SU-DHL-6 (cell line): ENCODE results near the gene EPHB2.

Experiments
- H2AFZ ChIP-seq: fragments of 200-600 bp; sonication (generic); 2 replicates; pipeline ENCODE4 v1.6.1; 2014; ENCODE audit warnings: low read depth, mild to moderate bottlenecking, moderate library complexity, mixed read lengths, antibody characterized with exemption, low read length; ENCODE audit not compliant: severe bottlenecking
- H3F3A ChIP-seq: fragments of 200-600 bp; shearing (Covaris generic); 2 replicates; pipeline ENCODE4 v1.6.0; 2016; ENCODE audit warnings: antibody characterized with exemption, mild to moderate bottlenecking; ENCODE audit not compliant: insufficient read depth
- H3K27ac ChIP-seq: fragments of 200-600 bp; sonication (generic); 2 replicates; pipeline ENCODE4 v1.5.1; 2016; ENCODE audit warnings: low read depth, mild to moderate bottlenecking, low read length, moderate library complexity, mixed read lengths
- H3K27me3 ChIP-seq: fragments of 200-600 bp; sonication (generic), shearing (Covaris generic); 2 replicates; pipeline ENCODE4 v1.6.0; 2014; ENCODE audit warnings: mild to moderate bottlenecking, low read length
- H3K36me3 ChIP-seq: fragments of 200-600 bp; sonication (generic); 2 replicates; pipeline ENCODE4 v1.6.1; 2014; ENCODE audit warnings: mild to moderate bottlenecking, low read length, mixed read lengths
- H3K4me2 ChIP-seq: fragments of 300-600, 200-600 bp; shearing (Covaris generic), sonication (generic); 2 replicates; pipeline ENCODE4 v1.6.0; 2014; ENCODE audit warnings: low read length, low read depth, mild to moderate bottlenecking; ENCODE audit not compliant: poor library complexity, severe bottlenecking
- H3K4me3 ChIP-seq: fragments of 200-600 bp; sonication (generic); 2 replicates; pipeline ENCODE4 v1.5.1; 2014; ENCODE audit warnings: antibody characterized with exemption, low read length, mild to moderate bottlenecking, mixed read lengths; ENCODE audit not compliant: insufficient read depth, poor library complexity, severe bottlenecking
- H3K79me2 ChIP-seq: fragments of 200-600 bp; sonication (generic); 2 replicates; pipeline ENCODE4 v1.6.1; 2014; ENCODE audit warnings: mild to moderate bottlenecking, low read length, moderate library complexity; ENCODE audit not compliant: insufficient read depth
- H3K9ac ChIP-seq: fragments of 200-600 bp; sonication (generic); 2 replicates; pipeline ENCODE4 v1.7.0; 2014; ENCODE audit warnings: mild to moderate bottlenecking, low read length
- H3K9me2 ChIP-seq: fragments of 200-600 bp; sonication (generic); replicated peaks from 2 replicates; pipeline ENCODE4 v1.6.1; 2014; ENCODE audit warnings: low read length; ENCODE audit not compliant: insufficient read depth
- H3K9me3 ChIP-seq: fragments of 200-600 bp; sonication (generic); 2 replicates; pipeline ENCODE4 v1.6.1; 2014; ENCODE audit warnings: low read length, mixed read lengths; ENCODE audit not compliant: insufficient read depth
- H4K20me1 ChIP-seq: fragments of 200-600 bp; sonication (generic); 2 replicates; pipeline ENCODE4 v1.6.1; 2014; ENCODE audit warnings: low read depth, mild to moderate bottlenecking, antibody characterized with exemption, low read length, moderate library complexity, mixed read lengths
- CTCF ChIP-seq: fragments of 200-600 bp; sonication (generic); IDR thresholded peaks from one replicate; pipeline ENCODE4 v1.5.1; 2017; ENCODE audit warnings: antibody characterized with exemption, mild to moderate bottlenecking, low read length, moderate library complexity; ENCODE audit not compliant: insufficient read depth, poor library complexity, severe bottlenecking
- EZH2phosphoT487 ChIP-seq: fragments of 200-600 bp; sonication (generic), shearing (Covaris generic); conservative IDR thresholded peaks from 2 replicates; pipeline ENCODE4 v1.6.1; 2018; ENCODE audit warnings: mild to moderate bottlenecking, antibody characterized with exemption, low read length, moderate library complexity, mixed read lengths

The EPHB2 gene

DNA sequence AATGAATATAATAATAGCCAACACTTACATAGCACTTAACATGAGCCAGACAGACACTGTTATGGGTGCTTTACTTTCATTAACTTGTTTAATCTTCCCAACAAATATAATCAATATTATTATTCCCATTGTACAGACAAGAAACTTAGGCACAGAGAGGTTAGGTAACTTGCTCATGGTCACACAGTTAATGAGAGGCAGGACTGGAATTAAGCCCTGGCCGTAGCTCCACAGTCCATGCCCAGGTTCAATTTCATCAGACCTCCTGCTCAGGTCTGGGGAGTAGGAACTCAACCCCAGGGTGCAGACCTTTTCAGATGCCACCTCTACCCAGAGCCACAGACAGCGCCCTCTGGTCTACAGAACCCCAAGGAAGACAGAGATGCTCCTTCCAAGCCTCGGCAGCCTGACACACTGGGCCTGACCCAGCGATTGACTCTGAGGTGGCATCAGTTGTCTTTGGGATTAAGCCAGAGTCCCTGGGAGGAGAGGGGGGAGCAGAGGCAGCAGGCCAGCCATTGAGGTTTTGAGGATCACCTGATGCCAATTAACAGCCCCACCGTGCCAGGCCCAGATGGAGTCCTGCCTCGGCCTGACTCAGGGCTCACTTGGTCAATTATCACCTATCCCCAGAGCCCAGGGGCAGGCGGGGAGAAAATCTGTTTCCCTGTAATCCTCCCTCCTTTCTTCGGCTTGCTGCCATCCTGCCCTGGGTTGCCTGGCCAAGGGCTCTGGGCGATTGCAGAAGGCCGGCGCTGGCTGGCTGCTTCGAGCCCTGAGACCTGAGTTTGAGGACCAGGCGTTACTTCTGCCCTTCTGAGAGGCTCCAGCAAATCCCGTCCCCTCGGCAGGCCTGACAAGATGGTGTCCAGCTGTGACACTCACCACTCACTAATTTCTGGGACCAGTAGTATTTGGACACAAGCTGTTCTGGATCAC is 145.3 kb downstream of the EPHB2 start:
- no peak overlapping the region for H3K4me2 ChIP-seq
- H2AFZ ChIP-seq = no peak overlapping the region
- TF ChIP-seq CTCF = no peak
- TF ChIP-seq EZH2phosphoT487 = no peak
- H3K9ac ChIP-seq = no peak overlapping the region
- no peaks in the 10 kb centered on the region for H3K9me3 ChIP-seq
- H3K9me2 ChIP-seq = no peaks in the 10 kb centered on the region
- H3K27me3 ChIP-seq = no peaks in the 10 kb centered on the region
- no peaks in the 10 kb centered on the region for H4K20me1 ChIP-seq
- H3K27ac ChIP-seq = no peak overlapping the region
- H3F3A ChIP-seq = no peaks in the 10 kb centered on the region
- no peak overlapping the region for H3K4me3 ChIP-seq
- no peaks in the 10 kb centered on the region for H3K36me3 ChIP-seq
- H3K79me2 ChIP-seq = no peaks in the 10 kb centered on the region

- H3K36me3 ChIP-seq = no peaks in the 10 kb centered on the region
- H3K79me2 ChIP-seq = no peaks in the 10 kb centered on the region
- H3K9me2 ChIP-seq = no peaks in the 10 kb centered on the region
- H3K9ac ChIP-seq = no peak overlapping the region
- TF ChIP-seq EZH2phosphoT487 = no peak
- TF ChIP-seq CTCF = no peak
- H3F3A ChIP-seq = no peaks in the 10 kb centered on the region
- no peak overlapping the region for H3K27ac ChIP-seq
- no peaks in the 10 kb centered on the region for H3K9me3 ChIP-seq
- H4K20me1 ChIP-seq = no peaks in the 10 kb centered on the region
- H3K4me2 ChIP-seq = no peak overlapping the region
- H2AFZ ChIP-seq = no peak overlapping the region
- no peak overlapping the region for H3K4me3 ChIP-seq
- H3K27me3 ChIP-seq = no peaks in the 10 kb centered on the region
These were observed 147.0 kb downstream of the EPHB2 start for GRCh38 chr1:22857661-22858060.

- no peak for TF ChIP-seq EZH2phosphoT487
- TF ChIP-seq CTCF = no peak
- H3K79me2 ChIP-seq = no peaks in the 10 kb centered on the region
- no peaks in the 10 kb centered on the region for H3K36me3 ChIP-seq
- H3K4me3 ChIP-seq = no peak overlapping the region
- H3K9ac ChIP-seq = no peak overlapping the region
- H3K9me3 ChIP-seq = no peaks in the 10 kb centered on the region
- H4K20me1 ChIP-seq = no peaks in the 10 kb centered on the region
- H3F3A ChIP-seq = no peaks in the 10 kb centered on the region
- no peak overlapping the region for H3K4me2 ChIP-seq
- no peak overlapping the region for H2AFZ ChIP-seq
- no peak overlapping the region for H3K27ac ChIP-seq
- H3K9me2 ChIP-seq = no peaks in the 10 kb centered on the region
- H3K27me3 ChIP-seq = no peaks in the 10 kb centered on the region
These were observed 149.8 kb downstream of the EPHB2 start for GRCh38 chr1:22860414-22860800.
